ENCODE data around the gene ZNF407.

The ZNF407 gene

DNA sequence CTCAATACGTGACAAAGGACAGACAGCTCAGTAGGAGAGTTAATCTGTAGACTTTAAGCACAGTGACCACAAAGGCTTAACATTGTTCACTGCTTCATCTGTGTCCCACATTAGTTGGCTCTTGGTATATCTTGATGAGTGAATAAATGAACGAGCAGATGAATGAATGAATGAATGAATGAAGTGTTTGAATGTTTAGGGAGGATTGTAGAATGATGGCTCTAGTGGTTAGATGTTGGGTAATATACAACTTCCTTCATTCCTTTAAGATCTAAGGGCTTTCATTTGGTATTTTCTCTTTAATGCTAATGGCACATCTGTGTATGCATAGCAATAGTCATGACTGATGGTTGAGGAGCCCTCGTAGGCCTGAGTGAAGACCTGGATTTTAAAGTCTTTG is 40.5 kb downstream of the ZNF407 start:
- DNase-seq (ENCODE audit: low read depth): no peak
- no peak overlapping the region for H3K4me3 ChIP-seq (ENCODE audit: control insufficient read depth, low read depth, low read length)
- TF ChIP-seq, protein P1, sequence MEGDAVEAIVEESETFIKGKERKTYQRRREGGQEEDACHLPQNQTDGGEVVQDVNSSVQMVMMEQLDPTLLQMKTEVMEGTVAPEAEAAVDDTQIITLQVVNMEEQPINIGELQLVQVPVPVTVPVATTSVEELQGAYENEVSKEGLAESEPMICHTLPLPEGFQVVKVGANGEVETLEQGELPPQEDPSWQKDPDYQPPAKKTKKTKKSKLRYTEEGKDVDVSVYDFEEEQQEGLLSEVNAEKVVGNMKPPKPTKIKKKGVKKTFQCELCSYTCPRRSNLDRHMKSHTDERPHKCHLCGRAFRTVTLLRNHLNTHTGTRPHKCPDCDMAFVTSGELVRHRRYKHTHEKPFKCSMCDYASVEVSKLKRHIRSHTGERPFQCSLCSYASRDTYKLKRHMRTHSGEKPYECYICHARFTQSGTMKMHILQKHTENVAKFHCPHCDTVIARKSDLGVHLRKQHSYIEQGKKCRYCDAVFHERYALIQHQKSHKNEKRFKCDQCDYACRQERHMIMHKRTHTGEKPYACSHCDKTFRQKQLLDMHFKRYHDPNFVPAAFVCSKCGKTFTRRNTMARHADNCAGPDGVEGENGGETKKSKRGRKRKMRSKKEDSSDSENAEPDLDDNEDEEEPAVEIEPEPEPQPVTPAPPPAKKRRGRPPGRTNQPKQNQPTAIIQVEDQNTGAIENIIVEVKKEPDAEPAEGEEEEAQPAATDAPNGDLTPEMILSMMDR (conservative IDR thresholded peaks at IDR 0.05; ENCODE audit: control insufficient read depth, insufficient read depth, low read depth, low read length): no peak

- no peak for DNase-seq (ENCODE audit: low read depth)
- TF ChIP-seq, protein P1 (conservative IDR thresholded peaks at IDR 0.05; ENCODE audit: control insufficient read depth, insufficient read depth, low read depth, low read length): no peak
- no peak overlapping the region for H3K4me3 ChIP-seq (ENCODE audit: control insufficient read depth, low read depth, low read length)
Measured at GRCh38 chr18:74644713-74645112, 47.0 kb downstream of the ZNF407 start.

DNA sequence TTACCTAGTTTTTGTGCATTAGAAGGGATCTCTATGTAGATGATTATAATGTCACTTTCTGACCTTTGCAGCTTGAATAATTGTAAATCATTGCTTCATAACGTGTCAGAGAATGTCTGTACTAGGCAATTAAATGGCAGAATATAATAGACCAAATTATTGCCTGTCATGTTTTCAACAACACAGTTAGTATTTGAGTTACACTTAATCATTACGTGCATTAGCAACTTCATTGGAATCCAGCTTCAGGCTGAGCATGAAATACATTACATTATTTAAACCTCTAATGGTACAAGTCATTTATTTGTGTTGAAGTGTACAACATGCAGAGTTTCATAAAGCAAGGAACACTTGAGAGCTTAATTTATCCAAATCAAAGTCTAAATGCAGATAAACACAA is 48.0 kb downstream of the ZNF407 start:
- no peak overlapping the region for H3K4me3 ChIP-seq (ENCODE audit: control insufficient read depth, low read depth, low read length)
- DNase-seq (ENCODE audit: low read depth): no peak
- TF ChIP-seq, protein P1 (conservative IDR thresholded peaks at IDR 0.05; ENCODE audit: control insufficient read depth, insufficient read depth, low read depth, low read length): no peak

DNA sequence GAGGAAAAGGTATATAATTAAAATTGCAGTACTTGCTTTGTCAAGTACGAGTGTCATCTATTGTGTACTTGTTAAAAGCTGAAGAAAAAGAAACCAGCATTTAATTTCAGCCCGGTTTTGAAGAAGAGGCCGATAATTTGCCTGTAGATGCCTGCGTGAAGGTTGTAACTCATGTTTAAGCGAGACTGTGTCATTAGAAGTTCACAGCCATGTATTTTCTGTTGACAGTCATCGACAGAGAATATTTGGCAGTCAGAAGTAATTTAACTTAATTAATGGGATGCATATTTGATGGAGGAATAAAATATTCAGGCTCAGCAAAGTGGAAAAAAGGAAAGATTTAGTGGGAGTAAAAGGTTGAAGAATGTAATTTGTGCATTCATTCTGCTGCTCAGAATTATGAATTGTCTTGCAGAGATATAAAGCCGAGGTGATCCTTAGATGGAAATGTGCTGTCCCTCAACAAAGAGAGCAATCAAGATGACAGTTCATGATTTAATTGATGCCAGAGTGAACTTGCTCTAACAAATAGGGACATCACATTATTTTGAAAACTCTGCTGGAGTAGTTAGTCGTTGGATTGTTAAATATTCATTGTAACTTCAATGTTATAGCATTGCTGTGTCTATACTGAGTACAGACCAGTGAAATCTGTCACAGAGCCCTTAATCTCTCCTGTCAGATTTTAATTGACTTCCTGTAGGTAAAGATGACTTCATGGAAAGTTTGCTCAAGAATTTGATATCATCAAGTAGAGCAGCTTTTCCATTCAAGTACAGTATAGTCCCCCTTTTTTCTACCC is 53.9 kb downstream of the ZNF407 start:
- H3K4me3 ChIP-seq (ENCODE audit: control insufficient read depth, low read depth, low read length): no peak overlapping the region
- TF ChIP-seq, protein P1 (conservative IDR thresholded peaks at IDR 0.05; ENCODE audit: control insufficient read depth, insufficient read depth, low read depth, low read length): no peak
- DNase-seq (ENCODE audit: low read depth): no peak

DNA sequence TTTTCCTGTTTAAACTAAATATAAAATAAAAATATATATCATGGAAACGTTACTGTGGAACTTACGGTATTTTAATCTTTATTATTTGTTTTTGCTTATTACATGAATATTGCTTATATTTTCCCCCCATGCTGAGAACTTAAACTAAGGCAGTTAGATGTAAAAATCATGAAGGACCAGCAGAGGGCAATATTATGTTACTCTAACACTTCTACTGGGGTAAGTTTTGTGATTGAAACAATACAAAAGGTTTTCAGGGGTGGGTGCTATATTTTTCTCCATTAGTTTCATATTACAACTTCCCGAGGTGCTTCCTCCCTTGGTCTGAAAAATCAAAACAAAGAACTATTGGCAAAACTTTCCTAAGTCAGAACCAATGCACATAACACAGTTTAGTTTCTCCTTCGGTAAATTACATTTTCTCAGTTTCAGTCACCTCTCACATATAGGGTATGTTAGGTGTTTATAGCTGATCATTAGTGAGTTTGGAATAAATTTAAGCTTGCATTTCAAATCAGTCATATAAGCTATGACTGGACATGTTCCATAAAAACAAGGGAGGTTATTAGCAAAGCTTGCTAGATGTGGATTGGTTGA is 54.8 kb downstream of the ZNF407 start:
- no peak overlapping the region for H3K4me3 ChIP-seq (ENCODE audit: control insufficient read depth, low read depth, low read length)
- DNase-seq (ENCODE audit: low read depth): peak; percentile 64
- TF ChIP-seq, protein P1 (conservative IDR thresholded peaks at IDR 0.05; ENCODE audit: control insufficient read depth, insufficient read depth, low read depth, low read length): peak; percentile 52

DNA sequence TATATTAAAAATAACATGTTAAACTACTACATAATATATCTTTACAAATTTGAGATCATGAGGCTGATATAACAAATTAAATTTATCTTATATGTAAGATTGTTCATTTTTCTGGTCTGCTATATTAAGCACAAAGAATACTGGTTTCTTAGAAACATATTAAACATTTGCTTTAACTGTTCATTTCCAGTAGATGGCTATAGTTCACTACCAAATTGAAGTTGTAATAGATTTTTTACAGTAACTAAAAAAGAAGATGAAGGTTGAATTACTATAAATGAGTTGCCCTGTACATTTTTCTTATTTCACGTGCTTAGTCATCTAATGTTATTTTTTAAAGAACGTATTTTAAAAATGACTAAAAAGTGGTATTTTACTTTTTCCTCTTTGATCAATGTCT is 57.0 kb downstream of the ZNF407 start:
- TF ChIP-seq, protein P1 (conservative IDR thresholded peaks at IDR 0.05; ENCODE audit: control insufficient read depth, insufficient read depth, low read depth, low read length): peak; percentile 28
- peak; percentile 52 for DNase-seq (ENCODE audit: low read depth)
- no peak overlapping the region for H3K4me3 ChIP-seq (ENCODE audit: control insufficient read depth, low read depth, low read length)

Measured in fibroblast of mammary gland (primary cell).